Endothelial cell of umbilical vein (primary cell): ENCODE results near the gene LDLRAD4. TPM values are rescaled to one million over a fixed set of nuclear protein-coding genes. Genes with fewer than 3 reads are reported as not detected.

Experiments used
- BruUV-seq: library from RNA; stranded (reverse); fragments of 400-500 nt; replicated peaks from 2 replicates; lab custom pipeline; 2021; lab: Mats Ljungman, UMichigan
- CTCF ChIA-PET: fragments of 300-600, 350-600 bp; sonication (Branson Sonifier 250); formaldehyde crosslinking; loops from one replicate; lab custom pipeline; 2021; ENCODE audit warnings: antibody characterized with exemption, inconsistent platforms; lab: Charles Lee
- POLR2A ChIA-PET: fragments of 300-600, 350-600 bp; sonication (Branson Sonifier 250); formaldehyde crosslinking; loops from one replicate; lab custom pipeline; 2021; ENCODE audit warnings: antibody characterized with exemption, inconsistent platforms; lab: Charles Lee
- DNase-seq: peaks from one replicate; pipeline ENCODE4 v3.0.0-alpha.2; 2011; ENCODE audit warnings: low read depth, low spot score
- FAIRE-seq: peaks from 2 replicates; lab custom pipeline; 2011; peaks lifted over from hg19 to GRCh38; lab: Jason Lieb, UNC
- H2AFZ ChIP-seq: 2 replicates; pipeline ENCODE4 v1.6.0; 2012; ENCODE audit warnings: low read depth, low read length, control low read depth, inconsistent platforms
- H3K27ac ChIP-seq: 2 replicates; pipeline ENCODE4 v1.5.1; 2011; ENCODE audit warnings: low read depth, mild to moderate bottlenecking, control low read depth, low read length, moderate library complexity; ENCODE audit not compliant: insufficient read depth
- H3K27me3 ChIP-seq, 2 experiments: 2 replicates each; pipeline versions ENCODE4 v1.6.0 to v1.6.1; 2011; ENCODE audit warnings: low read length in 2 of 2, mixed read lengths in 1 of 2; ENCODE audit not compliant: control insufficient read depth in 2 of 2, insufficient read depth in 2 of 2
- H3K36me3 ChIP-seq, 2 experiments: 2 replicates in 1 of 2; 3 replicates in 1 of 2; pipeline ENCODE4 v1.5.1; 2011; ENCODE audit warnings: low read length in 2 of 2, mild to moderate bottlenecking in 1 of 2, moderate library complexity in 1 of 2; ENCODE audit not compliant: control insufficient read depth in 2 of 2, insufficient read depth in 2 of 2; ENCODE audit errors: extremely low read depth in 1 of 2
- H3K4me1 ChIP-seq: 3 replicates; pipeline ENCODE4 v1.5.1; 2011; ENCODE audit warnings: mild to moderate bottlenecking, low read length; ENCODE audit not compliant: control insufficient read depth, insufficient read depth; ENCODE audit errors: extremely low read depth
- H3K4me2 ChIP-seq: 2 replicates; pipeline ENCODE4 v1.6.1; 2011; ENCODE audit warnings: low read length, control low read depth, mixed read lengths; ENCODE audit not compliant: insufficient read depth
- H3K4me3 ChIP-seq, 3 experiments: fragments of 200-600 bp in 1 of 3; sonication (generic), shearing (Covaris generic) in 1 of 3; replicated peaks in 1 of 3; 2 replicates each; pipeline ENCODE4 v1.5.1; 2011 to 2016; ENCODE audit warnings: control low read depth in 3 of 3, low read length in 3 of 3, mild to moderate bottlenecking in 2 of 3, inconsistent platforms in 1 of 3, low read depth in 1 of 3, moderate library complexity in 1 of 3; ENCODE audit not compliant: insufficient read depth in 1 of 3
- H3K79me2 ChIP-seq: 2 replicates; pipeline ENCODE4 v1.6.0; 2012; ENCODE audit warnings: low read length, inconsistent platforms; ENCODE audit not compliant: control insufficient read depth, insufficient read depth
- H3K9ac ChIP-seq: replicated peaks from 2 replicates; pipeline ENCODE3; 2011; ENCODE audit warnings: low read length, control low read depth; ENCODE audit not compliant: insufficient read depth; ENCODE audit errors: extremely low read depth
- H3K9me1 ChIP-seq: replicated peaks from 3 replicates; pipeline ENCODE4 v1.6.0; 2011; ENCODE audit warnings: mild to moderate bottlenecking, low read length; ENCODE audit not compliant: control insufficient read depth, insufficient read depth; ENCODE audit errors: extremely low read depth
- H3K9me3 ChIP-seq: replicated peaks from 2 replicates; pipeline ENCODE4 v1.5.1; 2012; ENCODE audit warnings: low read length, inconsistent platforms; ENCODE audit not compliant: control insufficient read depth, insufficient read depth
- H4K20me1 ChIP-seq: replicated peaks from 2 replicates; pipeline ENCODE3; 2011; ENCODE audit warnings: mild to moderate bottlenecking, low read length; ENCODE audit not compliant: control insufficient read depth, insufficient read depth; ENCODE audit errors: extremely low read depth
- EZH2 ChIP-seq: IDR thresholded peaks from 2 replicates; pipeline ENCODE4 v1.6.1; 2012; ENCODE audit warnings: borderline replicate concordance, low read depth, mild to moderate bottlenecking, moderate library complexity, low read length, inconsistent platforms; ENCODE audit not compliant: severe bottlenecking
- GATA2 ChIP-seq: IDR thresholded peaks from 2 replicates; pipeline ENCODE4 v1.7.0; 2011; ENCODE audit warnings: low read depth, mild to moderate bottlenecking, moderate library complexity, mixed read lengths, low read length; ENCODE audit not compliant: insufficient read length, insufficient read depth
- JUN ChIP-seq: IDR thresholded peaks from 2 replicates; pipeline ENCODE4 v1.6.1; 2011; ENCODE audit warnings: borderline replicate concordance, low read depth; ENCODE audit not compliant: insufficient read length, insufficient read depth
- MYC ChIP-seq: IDR thresholded peaks from one replicate; pipeline ENCODE4 v1.6.1; 2011; ENCODE audit warnings: mild to moderate bottlenecking, low read depth, low read length
- POLR2A ChIP-seq: IDR thresholded peaks from 2 replicates; pipeline ENCODE4 v1.6.1; 2012; ENCODE audit warnings: low read depth, mild to moderate bottlenecking, control low read depth, low read length
- POLR2AphosphoS5 ChIP-seq: IDR thresholded peaks from 2 replicates; pipeline ENCODE4 v1.6.1; 2012; ENCODE audit warnings: low read depth, mild to moderate bottlenecking, control low read depth, low read length, moderate library complexity; ENCODE audit not compliant: insufficient read depth
- dilution Hi-C: fragments of 300-500 bp; cut with MboI; formaldehyde crosslinking; loops from one replicate; pipeline ENCODE4 v1.15.0; 2019; ENCODE audit warnings: low sequenced_read_pairs; ENCODE audit not compliant: extremely low pct_ligation_motif_present
- intact Hi-C: fragments of 100-400 bp; cut with micrococcal nuclease; formaldehyde crosslinking; loops from one replicate; pipeline ENCODE4 v1.10.0; 2022
- polyA plus RNA-seq, 4 experiments: library from polyadenylated mRNA; depleted of rRNA in 3 of 4; stranded (reverse) in 3 of 4; unstranded in 1 of 4; fragments of >200 nt; gene quantifications; 2 replicates each; pipeline versions ENCODE4 v1.2.1 to v1.2.3, GENCODE V29; 2011 to 2012; ENCODE audit warnings: missing spikeins in 1 of 4
- total RNA-seq: library from RNA; stranded (reverse); gene quantifications from 2 replicates; pipeline ENCODE4 v1.2.3, GENCODE V29; 2021
- TF ChIP-seq, protein P1 (sequence below), 2 donors: IDR thresholded peaks; 1 replicate in 1 of 2; 2 replicates in 1 of 2; pipeline ENCODE4 v1.5.1; 2011; ENCODE audit warnings: low read length in 2 of 2, mild to moderate bottlenecking in 2 of 2, moderate library complexity in 2 of 2, control low read depth in 1 of 2, inconsistent platforms in 1 of 2, low read depth in 1 of 2; ENCODE audit not compliant: insufficient read depth in 1 of 2; ENCODE audit errors: extremely low read depth in 1 of 2
- TF ChIP-seq, protein P2 (sequence below): IDR thresholded peaks from 2 replicates; pipeline ENCODE4 v1.6.1; 2011; ENCODE audit not compliant: insufficient read depth, insufficient read length

LDLRAD4 gene
- total and polyA plus RNA-seq, 2 donors (not counting 3 experiments of a cell fraction or from before 2014, with no cell fraction given): 5.2 to 6.5 TPM

DNA sequence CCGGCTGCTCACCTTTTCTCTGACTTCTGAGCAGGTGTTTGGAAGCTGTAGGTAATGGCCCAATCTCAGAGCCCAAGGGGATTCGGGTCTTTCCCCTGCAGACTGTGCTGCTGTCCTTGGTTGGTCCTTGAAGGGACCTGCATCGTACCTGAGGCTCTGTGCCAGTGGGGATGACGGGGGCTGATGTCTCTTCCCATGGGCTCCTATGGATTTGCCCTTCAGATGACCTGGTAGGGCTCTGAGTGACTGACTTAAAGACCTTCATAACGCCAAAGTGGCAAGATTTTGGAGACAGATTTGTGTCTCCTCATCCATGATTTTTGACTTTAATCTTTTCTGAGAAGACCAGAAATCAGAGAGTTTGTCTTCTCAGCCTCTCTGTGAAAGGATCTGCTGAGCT lies 341.7 kb downstream of the LDLRAD4 start:
- no peak overlapping the region for H3K9ac ChIP-seq
- no peaks in the 10 kb centered on the region for H3K36me3 ChIP-seq
- DNase-seq: no peak
- H3K9me1 ChIP-seq: no peaks in the 10 kb centered on the region
- no peaks in the 10 kb centered on the region for H3K79me2 ChIP-seq
- H3K4me3 ChIP-seq: no peak overlapping the region
- POLR2A ChIA-PET: no interaction called here
- dilution Hi-C loops (no loop called here), intact Hi-C loops (no loop called here)
- no TSS peak for BruUV-seq
- CTCF ChIA-PET: interaction anchor here (0.7 to 1.8 kb wide), 4 partner anchors 11 to 344 kb away, joined by 3 to 7 read pairs (median 4); no protein-coding TSS in a partner anchor
- peaks cover 3 to 9% of the 10 kb centered on the region in 2 experiments for H3K27me3 ChIP-seq
- no peak for TF ChIP-seq MYC
- TF ChIP-seq, protein P1, sequence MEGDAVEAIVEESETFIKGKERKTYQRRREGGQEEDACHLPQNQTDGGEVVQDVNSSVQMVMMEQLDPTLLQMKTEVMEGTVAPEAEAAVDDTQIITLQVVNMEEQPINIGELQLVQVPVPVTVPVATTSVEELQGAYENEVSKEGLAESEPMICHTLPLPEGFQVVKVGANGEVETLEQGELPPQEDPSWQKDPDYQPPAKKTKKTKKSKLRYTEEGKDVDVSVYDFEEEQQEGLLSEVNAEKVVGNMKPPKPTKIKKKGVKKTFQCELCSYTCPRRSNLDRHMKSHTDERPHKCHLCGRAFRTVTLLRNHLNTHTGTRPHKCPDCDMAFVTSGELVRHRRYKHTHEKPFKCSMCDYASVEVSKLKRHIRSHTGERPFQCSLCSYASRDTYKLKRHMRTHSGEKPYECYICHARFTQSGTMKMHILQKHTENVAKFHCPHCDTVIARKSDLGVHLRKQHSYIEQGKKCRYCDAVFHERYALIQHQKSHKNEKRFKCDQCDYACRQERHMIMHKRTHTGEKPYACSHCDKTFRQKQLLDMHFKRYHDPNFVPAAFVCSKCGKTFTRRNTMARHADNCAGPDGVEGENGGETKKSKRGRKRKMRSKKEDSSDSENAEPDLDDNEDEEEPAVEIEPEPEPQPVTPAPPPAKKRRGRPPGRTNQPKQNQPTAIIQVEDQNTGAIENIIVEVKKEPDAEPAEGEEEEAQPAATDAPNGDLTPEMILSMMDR (IDR thresholded peaks at IDR 0.05; ENCODE audit: extremely low read depth in 1 of 2, insufficient read depth in 1 of 2, low read depth in 1 of 2, low read length in 2 of 2): no peak
- TF ChIP-seq, protein P2, sequence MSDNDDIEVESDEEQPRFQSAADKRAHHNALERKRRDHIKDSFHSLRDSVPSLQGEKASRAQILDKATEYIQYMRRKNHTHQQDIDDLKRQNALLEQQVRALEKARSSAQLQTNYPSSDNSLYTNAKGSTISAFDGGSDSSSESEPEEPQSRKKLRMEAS: no peak
- TF ChIP-seq POLR2A: no peak
- H3K27ac ChIP-seq: no peak overlapping the region
- no peaks in the 10 kb centered on the region for H3K4me1 ChIP-seq
- H3K9me3 ChIP-seq: no peaks in the 10 kb centered on the region
- no peak overlapping the region for H2AFZ ChIP-seq
- no peak overlapping the region for H3K4me2 ChIP-seq
- no peaks in the 10 kb centered on the region for H4K20me1 ChIP-seq
- no peak for FAIRE-seq

DNA sequence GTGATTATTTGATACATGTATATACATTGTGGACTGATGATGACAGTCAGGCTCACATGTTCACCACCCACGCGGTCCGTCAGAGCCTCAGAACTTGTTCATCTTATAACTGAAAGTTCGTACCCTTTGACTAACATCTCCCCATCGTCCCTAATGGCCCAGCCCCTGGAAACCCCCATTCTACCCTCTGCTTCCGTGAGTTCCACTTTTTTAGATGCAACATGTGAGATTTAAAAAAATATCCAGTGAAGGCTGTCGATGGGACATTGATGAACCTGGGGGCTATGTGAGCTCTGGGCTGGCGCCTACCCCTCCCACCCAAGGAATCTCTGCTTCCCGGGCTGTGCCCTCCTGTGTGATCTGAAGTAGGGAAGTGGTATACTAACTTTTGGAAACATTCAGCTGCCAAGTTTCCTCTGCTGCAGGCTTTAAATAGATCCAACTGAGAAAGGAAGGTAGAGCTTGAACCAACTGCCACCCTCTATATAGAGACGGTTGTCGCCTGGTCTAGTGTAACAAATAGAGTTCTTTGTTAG lies 344.0 kb downstream of the LDLRAD4 start:
- Histone ChIP-seq H2AFZ (no peak overlapping the region), H3K27me3 (peaks cover 0 to 9% of the 10 kb centered on the region in 2 experiments), H3K79me2 (no peaks in the 10 kb centered on the region), H3K9me1 (no peaks in the 10 kb centered on the region), H3K4me3 (no peak overlapping the region), H3K4me1 (no peaks in the 10 kb centered on the region), H3K36me3 (no peaks in the 10 kb centered on the region), H4K20me1 (no peaks in the 10 kb centered on the region), H3K27ac (no peak overlapping the region), H3K9me3 (no peaks in the 10 kb centered on the region), H3K4me2 (no peak overlapping the region), H3K9ac (no peak overlapping the region)
- TF ChIP-seq GATA2: no peak
- TF ChIP-seq, protein P2: no peak
- TF ChIP-seq POLR2A: no peak
- TF ChIP-seq JUN: no peak
- no peak for TF ChIP-seq POLR2AphosphoS5
- TF ChIP-seq EZH2: no peak
- DNase-seq (no peak), FAIRE-seq (no peak)
- no TSS peak for BruUV-seq
- dilution Hi-C loops (no loop called here), intact Hi-C loops (no loop called here)
- CTCF ChIA-PET: no interaction called here
- POLR2A ChIA-PET: no interaction called here
